H1 (cell line): ENCODE measurements around the gene PDE8B. TPM values are rescaled to one million over a fixed set of nuclear protein-coding genes. Genes with fewer than 3 reads are reported as not detected.

Source experiments
- CTCF ChIA-PET: fragments of 300-600 bp; sonication (Branson Sonifier 250); formaldehyde crosslinking; loops from one replicate; lab custom pipeline; 2021; ENCODE audit not compliant: partially characterized antibody; lab: Charles Lee
- POLR2A ChIA-PET: fragments of 300-600 bp; sonication (Branson Sonifier 250); formaldehyde crosslinking; loops from one replicate; lab custom pipeline; 2021; ENCODE audit warnings: inconsistent platforms; ENCODE audit not compliant: partially characterized antibody; lab: Charles Lee
- DNase-seq, 2 experiments: peaks; one replicate each; pipeline versions ENCODE4 v3.0.0 to v3.0.0-alpha.2; 2010 to 2022; ENCODE audit warnings: low spot score in 2 of 2, low read depth in 1 of 2, mixed read lengths in 1 of 2
- FAIRE-seq: peaks from 2 replicates; lab custom pipeline; 2011; peaks lifted over from hg19 to GRCh38; lab: Jason Lieb, UNC
- H2AFZ ChIP-seq: 2 replicates; pipeline ENCODE4 v1.8.1; 2012; ENCODE audit warnings: low read length, inconsistent platforms
- H2AK5ac ChIP-seq: 2 replicates; pipeline ENCODE4 v1.6.1; 2013; ENCODE audit warnings: low read depth, low read length
- H2BK120ac ChIP-seq: replicated peaks from 2 replicates; pipeline ENCODE3; 2013; ENCODE audit warnings: low read depth, low read length, inconsistent platforms
- H2BK12ac ChIP-seq: 2 replicates; pipeline ENCODE4 v1.6.1; 2013; ENCODE audit warnings: low read depth, low read length
- H2BK15ac ChIP-seq: 2 replicates; pipeline ENCODE4 v1.6.1; 2013; ENCODE audit warnings: low read length
- H2BK20ac ChIP-seq: 2 replicates; pipeline ENCODE4 v1.6.1; 2013; ENCODE audit warnings: low read length
- H2BK5ac ChIP-seq: 2 replicates; pipeline ENCODE4 v1.6.1; 2013; ENCODE audit warnings: low read depth, low read length
- H3K14ac ChIP-seq: 2 replicates; pipeline ENCODE4 v1.6.1; 2013; ENCODE audit warnings: inconsistent platforms; ENCODE audit not compliant: insufficient read length
- H3K18ac ChIP-seq: 2 replicates; pipeline ENCODE4 v1.6.1; 2013; ENCODE audit warnings: low read length; ENCODE audit errors: extremely low read depth
- H3K23ac ChIP-seq: 2 replicates; pipeline ENCODE4 v1.6.1; 2013; ENCODE audit warnings: inconsistent platforms; ENCODE audit not compliant: insufficient read length
- H3K23me2 ChIP-seq: 2 replicates; pipeline ENCODE4 v1.6.1; 2013; ENCODE audit warnings: low read depth, low read length
- H3K27ac ChIP-seq: 2 replicates; pipeline ENCODE4 v1.6.1; 2011; ENCODE audit warnings: low read depth, low read length, inconsistent platforms
- H3K27me3 ChIP-seq, 4 experiments: replicated peaks in 1 of 4; 1 replicate in 1 of 4; 2 replicates in 3 of 4; pipeline versions ENCODE4 v1.6.1 to v1.8.1; 2011 to 2013; ENCODE audit warnings: low read length in 3 of 4, mild to moderate bottlenecking in 3 of 4, inconsistent platforms in 2 of 4, mixed read lengths in 2 of 4, moderate library complexity in 1 of 4; ENCODE audit not compliant: control insufficient read depth in 3 of 4, insufficient read depth in 3 of 4; ENCODE audit errors: extremely low read depth in 1 of 4
- H3K36me3 ChIP-seq, 4 experiments: 2 replicates each; pipeline versions ENCODE4 v1.6.1 to v1.8.1; 2011 to 2013; ENCODE audit warnings: mild to moderate bottlenecking in 4 of 4, low read length in 3 of 4, moderate library complexity in 2 of 4, control low read depth in 1 of 4, inconsistent platforms in 1 of 4; ENCODE audit not compliant: insufficient read depth in 4 of 4, control insufficient read depth in 2 of 4
- H3K4ac ChIP-seq: replicated peaks from 2 replicates; pipeline ENCODE3; 2013; ENCODE audit warnings: low read length, low read depth, mixed read lengths, inconsistent platforms; ENCODE audit not compliant: insufficient read length
- H3K4me1 ChIP-seq, 4 experiments: replicated peaks in 1 of 4; 1 replicate in 1 of 4; 2 replicates in 3 of 4; pipeline versions ENCODE4 v1.6.1 to v1.8.1; 2011 to 2013; ENCODE audit warnings: low read length in 3 of 4, inconsistent platforms in 2 of 4, mixed read lengths in 1 of 4; ENCODE audit not compliant: insufficient read depth in 4 of 4, control insufficient read depth in 3 of 4
- H3K4me2 ChIP-seq, 2 experiments: 2 replicates each; pipeline versions ENCODE4 v1.6.1 to v1.8.1; 2011 to 2013; ENCODE audit warnings: low read depth in 2 of 2, low read length in 2 of 2, control low read depth in 1 of 2, inconsistent platforms in 1 of 2, mild to moderate bottlenecking in 1 of 2; ENCODE audit not compliant: insufficient read depth in 1 of 2
- H3K4me3 ChIP-seq, 4 experiments: fragments of 200-600, 300-600 bp in 1 of 4; sonication (generic), shearing (Covaris generic), sonication (Bioruptor Twin) in 1 of 4; 2 replicates each; pipeline versions ENCODE4 v1.5.1 to v1.8.1; 2011 to 2016; ENCODE audit warnings: low read length in 4 of 4, low read depth in 3 of 4, control low read depth in 2 of 4, inconsistent platforms in 2 of 4, mild to moderate bottlenecking in 2 of 4, mixed read lengths in 1 of 4, moderate library complexity in 1 of 4; ENCODE audit not compliant: insufficient read depth in 2 of 4; ENCODE audit errors: extremely low read depth in 1 of 4
- H3K56ac ChIP-seq: replicated peaks from 2 replicates; pipeline ENCODE3; 2013; ENCODE audit warnings: low read depth, mild to moderate bottlenecking, mixed read lengths, low read length, inconsistent platforms; ENCODE audit not compliant: insufficient read length
- H3K79me1 ChIP-seq: 2 replicates; pipeline ENCODE4 v1.6.1; 2013; ENCODE audit warnings: low read depth, low read length, control low read depth
- H3K79me2 ChIP-seq, 2 experiments: 2 replicates each; pipeline versions ENCODE4 v1.6.1 to v1.8.1; 2012 to 2013; ENCODE audit warnings: low read length in 2 of 2, mild to moderate bottlenecking in 2 of 2, inconsistent platforms in 1 of 2; ENCODE audit not compliant: insufficient read depth in 2 of 2, control insufficient read depth in 1 of 2
- H3K9ac ChIP-seq, 4 experiments: replicated peaks in 1 of 4; 1 replicate in 1 of 4; 2 replicates in 3 of 4; pipeline versions ENCODE4 v1.6.1 to v1.8.1; 2011 to 2013; ENCODE audit warnings: low read depth in 3 of 4, low read length in 3 of 4, control low read depth in 2 of 4, mild to moderate bottlenecking in 2 of 4, moderate library complexity in 2 of 4, inconsistent platforms in 1 of 4; ENCODE audit errors: extremely low read depth in 1 of 4
- H3K9me3 ChIP-seq, 2 experiments: 2 replicates each; pipeline versions ENCODE4 v1.6.1 to v1.8.1; 2012 to 2013; ENCODE audit warnings: mild to moderate bottlenecking in 2 of 2, moderate library complexity in 2 of 2, control low read depth in 1 of 2, inconsistent platforms in 1 of 2, low read depth in 1 of 2, low read length in 1 of 2, mixed read lengths in 1 of 2; ENCODE audit not compliant: insufficient read depth in 2 of 2
- H4K20me1 ChIP-seq, 2 experiments: replicated peaks in 1 of 2; 2 replicates each; pipeline versions ENCODE3 to v1.8.1; 2011 to 2013; ENCODE audit warnings: inconsistent platforms in 2 of 2, low read length in 2 of 2, mild to moderate bottlenecking in 1 of 2; ENCODE audit not compliant: insufficient read depth in 2 of 2, control insufficient read depth in 1 of 2
- H4K5ac ChIP-seq: 2 replicates; pipeline ENCODE4 v1.6.1; 2013; ENCODE audit warnings: low read length, low read depth, mixed read lengths, inconsistent platforms; ENCODE audit not compliant: insufficient read length
- H4K8ac ChIP-seq: 2 replicates; pipeline ENCODE4 v1.8.0; 2013; ENCODE audit warnings: mild to moderate bottlenecking, moderate library complexity, low read length, inconsistent platforms; ENCODE audit not compliant: insufficient read depth; ENCODE audit errors: extremely low read depth
- H4K91ac ChIP-seq: replicated peaks from 2 replicates; pipeline ENCODE3; 2013; ENCODE audit warnings: low read length, mixed read lengths, inconsistent platforms; ENCODE audit not compliant: insufficient read length
- CBX5 ChIP-seq: fragments of 300-800, 300-1000 bp; sonication (generic); IDR thresholded peaks from 2 replicates; pipeline ENCODE4 v1.7.1; 2016; ENCODE audit warnings: antibody characterized with exemption, low read length, low read depth
- NANOG ChIP-seq: IDR thresholded peaks from 2 replicates; pipeline ENCODE4 v1.6.1; 2011; ENCODE audit warnings: low read length, low read depth, mild to moderate bottlenecking, inconsistent platforms; ENCODE audit not compliant: insufficient read depth, poor library complexity, severe bottlenecking
- SIN3A ChIP-seq, 2 experiments: IDR thresholded peaks in 1 of 2; conservative IDR thresholded peaks in 1 of 2; 2 replicates each; pipeline ENCODE4 v1.6.1; 2011 to 2012; ENCODE audit warnings: low read length in 2 of 2, improper control_type of control experiment in 1 of 2, low read depth in 1 of 2, mild to moderate bottlenecking in 1 of 2
- SIRT6 ChIP-seq: IDR thresholded peaks from one replicate; pipeline ENCODE4 v1.7.1; 2012; ENCODE audit warnings: low read length, inconsistent platforms
- TAF7 ChIP-seq: optimal IDR thresholded peaks from 2 replicates; pipeline ENCODE3; 2011; ENCODE audit warnings: low read depth, mild to moderate bottlenecking, inconsistent platforms, low read length, moderate library complexity, borderline replicate concordance
- TCF12 ChIP-seq: IDR thresholded peaks from 2 replicates; pipeline ENCODE4 v1.6.1; 2011; ENCODE audit warnings: low read depth, mild to moderate bottlenecking, low read length
- TEAD4 ChIP-seq: IDR thresholded peaks from 2 replicates; pipeline ENCODE4 v1.6.1; 2012; ENCODE audit warnings: low read depth, low read length, inconsistent platforms, mixed read lengths
- WGBS, 2 experiments: shearing (Covaris generic) in 1 of 2; methylation state at CpG; one replicate each; pipeline versions ENCODE4 v1.1.6 to v1.1.7; 2013 to 2015; ENCODE audit warnings: low lambda C conversion rate in 2 of 2, mixed read lengths in 2 of 2, inconsistent platforms in 1 of 2, low coverage in 1 of 2, missing lambda C conversion rate in 1 of 2; ENCODE audit not compliant: insufficient replicate concordance in 2 of 2, insufficient coverage in 1 of 2, insufficient read length in 1 of 2; ENCODE audit errors: extremely low coverage in 1 of 2, missing lambda C conversion rate in 1 of 2; 5-methylcytosine and 5-hydroxymethylcytosine counted together
- polyA plus RNA-seq, 7 experiments: library from polyadenylated mRNA; depleted of rRNA in 3 of 7; stranded (reverse) in 5 of 7; unstranded in 2 of 7; fragments of >200 nt in 5 of 7; fragments of 200-250 nt in 2 of 7; gene quantifications; 1 replicate in 5 of 7; 2 replicates in 1 of 7; 4 replicates in 1 of 7; pipeline versions ENCODE4 v1.2.1 to v1.2.3, GENCODE V29; 2011 to 2013; ENCODE audit warnings: missing spikeins in 2 of 7, mixed read lengths in 2 of 7
- total RNA-seq: library from RNA; stranded (reverse); fragmentation: NEBNext Ultra II Directional; extraction: Animal tissue kit (Norgen Biotek cat#: 25700); gene quantifications from 2 replicates; pipeline ENCODE4 v1.2.1, GENCODE V29; 2021

PDE8B gene
- total and polyA plus RNA-seq, 2 of the 8 experiments (the other 6 are each of a cell fraction or from before 2014, with no cell fraction given) = 0.32 to 1.1 TPM

GRCh38 chr5:77213601-77214000, 3.1 kb downstream of the PDE8B start:
- CTCF ChIA-PET = interaction anchor here (1.8 kb wide), 1 partner anchor 46 kb away, joined by 4 read pairs; no protein-coding TSS in a partner anchor
- POLR2A ChIA-PET = no interaction called here

More at GRCh38 chr5:77213601-77214000, 3.1 kb downstream of the PDE8B start:
- Histone ChIP-seq H2AK5ac (no peak overlapping the region), H3K27ac (no peak overlapping the region), H3K79me1 (no peaks in the 10 kb centered on the region), H3K4ac (no peak overlapping the region), H3K4me3 (no peak overlapping the region), H3K79me2 (no peaks in the 10 kb centered on the region), H2AFZ (no peak overlapping the region), H2BK120ac (no peak overlapping the region), H3K18ac (no peak overlapping the region), H2BK5ac (no peak overlapping the region), H4K5ac (no peak overlapping the region), H2BK12ac (no peak overlapping the region), H3K4me1 (peaks cover 3 to 6% (median 5%) of the 10 kb centered on the region in 4 experiments; a peak in 3 of 7 replicates), H4K91ac (no peak overlapping the region), H3K9me3 (no peaks in the 10 kb centered on the region), H4K20me1 (no peaks in the 10 kb centered on the region), H3K27me3 (peaks cover 15 to 43% (median 37%) of the 10 kb centered on the region in 4 experiments), H2BK15ac (no peak overlapping the region), H3K4me2 (no peak overlapping the region), H3K14ac (no peak overlapping the region), H3K36me3 (no peaks in the 10 kb centered on the region; a peak in 1 of 8 replicates), H3K23me2 (peaks cover 10% of the 10 kb centered on the region; the same call in 1 of the 2 replicates), H3K23ac (no peak overlapping the region), H2BK20ac (no peak overlapping the region), H3K56ac (no peak overlapping the region), H3K9ac (no peak overlapping the region), H4K8ac (no peak overlapping the region)
- no peak for DNase-seq
- no peak for TF ChIP-seq TEAD4
- TF ChIP-seq CBX5 = no peak
- TF ChIP-seq SIRT6 = no peak
- TF ChIP-seq SIN3A (conservative IDR thresholded peaks at IDR 0.05 in 1 of 2, IDR thresholded peaks at IDR 0.05 in 1 of 2; ENCODE audit: low read depth in 1 of 2, low read length in 2 of 2) = no peak
- TF ChIP-seq TCF12 = no peak
- TF ChIP-seq NANOG = no peak
- no peak for TF ChIP-seq TAF7
- FAIRE-seq = no peak
- 88% methylated on average over 1 of the region's 1 CpG; no CpG with 5 or more reads in 1 of the 2 experiments for WGBS, 2 experiments
